Fibroblast of villous mesenchyme (primary cell): Measurements from ENCODE around the gene HK2. TPM values are rescaled to one million over a fixed set of nuclear protein-coding genes. Genes with fewer than 3 reads are reported as not detected.

ENCODE experiments used
- DNase-seq: peaks from one replicate; pipeline ENCODE4 v3.0.0-alpha.2; 2010; ENCODE audit warnings: low read depth
- H3K4me3 ChIP-seq: 2 replicates; pipeline ENCODE4 v1.5.1; 2011; ENCODE audit warnings: low read depth, mild to moderate bottlenecking, low read length
- total RNA-seq: library from RNA; depleted of rRNA; stranded (reverse); fragments of >200 nt; gene quantifications from 2 replicates; pipeline ENCODE4 v1.2.3, GENCODE V29; 2012
- TF ChIP-seq, protein P1 (sequence below): IDR thresholded peaks from 2 replicates; pipeline ENCODE4 v1.5.1; 2012; ENCODE audit warnings: low read depth, mild to moderate bottlenecking, low read length; ENCODE audit not compliant: insufficient read depth

HK2 gene
- total RNA-seq, 1 donor = 15.1 TPM

DNA sequence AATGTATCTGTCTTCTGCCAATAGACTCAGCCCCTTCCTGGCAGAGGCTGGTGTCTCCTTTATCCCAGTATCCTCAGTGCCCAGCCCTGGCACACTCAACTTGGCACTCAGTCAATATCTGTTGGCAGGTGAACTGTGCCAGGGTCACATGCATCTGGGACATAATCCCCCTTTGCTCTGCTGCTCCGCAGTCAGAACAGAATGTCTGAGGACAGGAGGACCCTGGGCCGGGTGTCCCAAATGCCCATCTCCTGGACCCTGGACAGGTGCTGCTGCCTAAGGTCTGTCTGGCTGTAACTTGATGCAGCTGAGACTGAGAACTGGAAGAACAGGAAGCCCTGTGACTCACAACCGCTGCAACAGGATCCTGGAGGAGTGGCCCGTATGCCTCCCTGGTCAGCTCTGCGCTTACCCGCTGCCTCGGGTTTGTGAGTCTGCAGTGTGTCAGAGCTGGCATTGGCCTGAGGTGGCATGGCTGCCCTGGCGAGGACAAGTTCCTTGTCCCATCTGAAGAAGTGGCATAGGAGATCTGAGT, 11.4 kb downstream of the HK2 start:
- no peak overlapping the region for H3K4me3 ChIP-seq
- DNase-seq = peak; percentile 95
- TF ChIP-seq, protein P1, sequence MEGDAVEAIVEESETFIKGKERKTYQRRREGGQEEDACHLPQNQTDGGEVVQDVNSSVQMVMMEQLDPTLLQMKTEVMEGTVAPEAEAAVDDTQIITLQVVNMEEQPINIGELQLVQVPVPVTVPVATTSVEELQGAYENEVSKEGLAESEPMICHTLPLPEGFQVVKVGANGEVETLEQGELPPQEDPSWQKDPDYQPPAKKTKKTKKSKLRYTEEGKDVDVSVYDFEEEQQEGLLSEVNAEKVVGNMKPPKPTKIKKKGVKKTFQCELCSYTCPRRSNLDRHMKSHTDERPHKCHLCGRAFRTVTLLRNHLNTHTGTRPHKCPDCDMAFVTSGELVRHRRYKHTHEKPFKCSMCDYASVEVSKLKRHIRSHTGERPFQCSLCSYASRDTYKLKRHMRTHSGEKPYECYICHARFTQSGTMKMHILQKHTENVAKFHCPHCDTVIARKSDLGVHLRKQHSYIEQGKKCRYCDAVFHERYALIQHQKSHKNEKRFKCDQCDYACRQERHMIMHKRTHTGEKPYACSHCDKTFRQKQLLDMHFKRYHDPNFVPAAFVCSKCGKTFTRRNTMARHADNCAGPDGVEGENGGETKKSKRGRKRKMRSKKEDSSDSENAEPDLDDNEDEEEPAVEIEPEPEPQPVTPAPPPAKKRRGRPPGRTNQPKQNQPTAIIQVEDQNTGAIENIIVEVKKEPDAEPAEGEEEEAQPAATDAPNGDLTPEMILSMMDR = no peak

DNA sequence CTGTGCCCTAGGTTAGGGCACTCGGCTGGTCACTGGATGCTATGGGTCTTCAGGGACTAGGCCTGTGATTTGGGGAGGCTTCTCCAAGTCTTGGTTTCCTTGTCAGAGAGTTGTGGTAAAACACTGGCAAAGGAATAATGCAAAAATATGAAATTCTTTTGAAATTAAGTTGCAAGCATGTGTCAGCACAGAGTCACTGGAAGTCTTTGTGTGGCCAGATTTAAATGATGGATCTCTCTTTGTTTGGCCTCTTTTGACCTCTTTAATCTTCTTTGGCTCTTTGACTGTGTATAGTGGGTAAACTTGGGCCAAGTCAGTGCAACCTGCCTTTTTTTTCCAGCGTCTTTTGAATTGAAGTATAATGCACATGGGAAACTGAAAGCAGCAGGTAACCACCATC, 12.1 kb downstream of the HK2 start:
- TF ChIP-seq, protein P1 = no peak
- no peak overlapping the region for H3K4me3 ChIP-seq
- DNase-seq = no peak

DNA sequence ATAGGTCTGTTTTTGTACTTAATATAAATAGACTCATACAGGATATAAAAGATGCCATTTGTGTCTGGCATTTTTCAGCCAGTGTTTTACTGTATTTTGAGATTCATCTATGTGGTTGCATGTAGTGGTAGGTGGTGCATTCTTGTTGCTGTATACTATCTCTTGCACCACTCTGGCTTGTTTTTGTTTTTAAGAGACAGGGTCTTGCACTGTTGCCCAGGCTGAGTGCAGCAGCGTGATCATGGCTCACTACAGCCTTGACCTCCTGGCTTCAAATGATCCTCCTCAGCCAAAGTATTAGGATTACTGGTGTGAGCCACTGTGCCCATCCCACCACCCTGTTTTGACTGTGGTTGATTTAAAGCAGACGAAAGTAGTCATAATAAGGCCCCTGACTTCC, 12.6 kb downstream of the HK2 start:
- no peak overlapping the region for H3K4me3 ChIP-seq
- TF ChIP-seq, protein P1 = no peak
- DNase-seq = peak; percentile 53

DNA sequence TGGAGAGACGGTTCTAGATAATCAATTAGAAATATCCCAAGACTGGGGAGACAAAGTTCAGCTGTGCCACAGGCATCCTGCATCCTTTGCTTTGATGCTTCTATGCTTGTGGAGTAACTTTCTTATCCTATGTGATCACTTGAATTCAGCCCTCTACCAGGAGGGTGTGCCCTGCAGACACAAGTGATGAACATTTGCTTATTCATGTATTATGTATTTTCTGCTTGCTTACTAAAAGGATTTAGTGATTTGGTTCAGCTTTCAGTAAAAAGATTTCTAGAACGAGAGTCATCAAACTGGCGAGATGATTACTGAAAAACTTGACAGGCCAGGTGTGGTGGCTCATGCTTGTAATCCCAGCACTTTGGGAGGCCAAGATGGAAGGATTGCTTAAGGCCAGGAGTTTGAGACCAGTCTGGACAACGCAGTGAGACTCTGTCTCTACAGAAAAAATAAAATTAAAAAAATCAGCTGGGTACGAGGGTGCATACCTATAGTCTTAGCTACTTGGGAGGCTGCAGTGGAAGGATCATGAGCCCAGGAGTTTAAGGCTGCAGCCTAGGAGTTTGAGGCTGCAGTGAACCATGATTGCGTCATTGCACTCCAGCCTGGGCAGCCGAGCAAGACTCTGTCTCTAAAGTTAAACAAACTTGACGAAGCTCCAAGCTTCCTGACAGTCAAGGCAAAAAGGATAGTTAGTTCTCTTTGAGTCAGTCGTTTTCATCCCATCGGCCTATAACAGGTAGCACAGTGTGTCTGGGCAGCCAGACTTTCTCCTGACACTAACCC, 13.3 kb downstream of the HK2 start:
- DNase-seq = peak; percentile 62
- no peak overlapping the region for H3K4me3 ChIP-seq
- TF ChIP-seq, protein P1 = no peak

DNA sequence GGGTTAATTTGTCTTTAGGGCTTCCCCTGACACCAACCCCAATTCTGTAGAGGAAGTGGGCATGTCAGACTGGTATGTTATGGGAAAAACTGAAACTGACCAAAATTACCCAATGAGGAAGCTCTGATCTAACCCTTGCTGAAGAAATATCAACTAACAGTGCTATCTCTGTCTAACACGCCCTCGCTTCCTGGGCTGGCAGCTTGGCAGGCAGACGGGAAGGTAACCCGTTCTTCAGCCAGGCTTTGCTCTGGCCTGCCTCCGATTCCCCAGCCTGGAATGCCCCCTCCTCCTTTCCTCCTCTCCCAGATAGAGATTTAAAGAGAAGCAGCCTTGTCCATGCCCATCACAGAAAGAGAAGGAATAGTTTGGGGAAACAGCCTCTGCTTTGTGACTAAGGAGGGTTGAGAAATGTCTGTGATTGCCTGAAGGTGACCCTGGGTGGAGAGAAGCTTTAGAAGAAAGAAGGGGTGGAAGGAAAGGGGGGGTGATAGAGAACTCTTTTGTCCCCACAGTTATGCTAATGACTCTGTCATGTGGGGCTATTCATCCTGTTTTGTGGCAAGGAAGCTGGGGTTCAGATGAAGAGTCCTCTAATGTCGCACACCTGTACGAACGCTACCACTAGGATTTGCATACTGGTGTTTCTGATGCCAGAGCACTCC, 15.4 kb downstream of the HK2 start:
- DNase-seq = peak; percentile 82

DNA sequence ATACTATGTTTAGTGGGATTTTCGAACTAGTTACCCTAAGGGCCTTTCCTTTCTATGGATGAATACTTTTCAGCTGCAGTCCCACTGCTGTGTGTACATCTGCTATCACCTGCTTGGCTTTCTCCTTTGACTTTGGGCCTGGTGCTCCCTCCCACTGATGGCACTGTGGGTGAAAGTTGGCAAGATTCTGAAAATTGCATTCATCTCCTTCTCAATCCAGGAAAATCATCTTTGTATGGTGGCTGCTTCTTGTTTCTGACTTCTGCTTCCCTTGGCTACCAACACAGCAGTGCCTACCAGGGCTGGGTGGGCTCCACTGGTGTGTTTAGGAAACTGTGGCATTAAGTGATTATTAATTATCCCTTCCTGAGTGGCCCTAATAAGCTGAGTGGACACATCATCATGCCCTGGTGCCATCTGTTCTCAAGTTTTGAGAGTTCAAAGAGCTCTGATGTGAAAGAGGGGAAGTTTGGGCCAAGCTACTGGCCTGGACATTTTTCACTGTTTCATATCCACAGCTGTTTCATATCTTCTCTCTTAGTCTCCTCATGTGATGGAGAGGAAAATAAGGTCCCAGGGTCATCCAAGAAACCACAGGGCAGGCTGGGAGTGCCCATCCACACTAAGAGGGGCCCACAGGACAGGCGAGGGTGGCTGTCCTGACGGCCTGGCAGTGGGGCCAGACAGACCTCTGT, 16.7 kb downstream of the HK2 start:
- H3K4me3 ChIP-seq = no peak overlapping the region
- TF ChIP-seq, protein P1 = no peak
- peak; percentile 86 for DNase-seq

More for the DNA sequence above, 15.4 kb downstream of the HK2 start:
- no peak overlapping the region for H3K4me3 ChIP-seq
- TF ChIP-seq, protein P1 = no peak
